ENCODE data around the gene MRPL20.
"Not testable (repeated sequence)": the region's sequence is repeated elsewhere in the genome, so short reads cannot be mapped to it uniquely, and the experiment has no call there.

MRPL20 gene

GRCh38 chr1:1427106-1427819 lies 20.2 kb upstream of the MRPL20 start:
- DNase-seq (ENCODE audit: low read depth in 2 of 2, low spot score in 1 of 2), result no peak

GRCh38 chr1:1426496-1427105 lies 19.5 kb upstream of the MRPL20 start:
- no peak for DNase-seq (ENCODE audit: low read depth in 2 of 2, low spot score in 1 of 2)

GRCh38 chr1:1425753-1426495 lies 18.8 kb upstream of the MRPL20 start:
- no peak for DNase-seq (ENCODE audit: low read depth in 2 of 2, low spot score in 1 of 2)

- DNase-seq (ENCODE audit: low read depth in 2 of 2, low spot score in 1 of 2), result no peak
Observed at GRCh38 chr1:1425426-1425752, 18.3 kb upstream of the MRPL20 start.

- DNase-seq (ENCODE audit: low read depth in 2 of 2, low spot score in 1 of 2), result no peak
Observed at GRCh38 chr1:1424707-1425106, 17.6 kb upstream of the MRPL20 start.

- no peak for DNase-seq (ENCODE audit: low read depth in 2 of 2, low spot score in 1 of 2)
Observed at GRCh38 chr1:1423245-1423597, 16.1 kb upstream of the MRPL20 start.

GRCh38 chr1:1422465-1423244 lies 15.6 kb upstream of the MRPL20 start:
- DNase-seq (ENCODE audit: low read depth in 2 of 2, low spot score in 1 of 2), result no peak

- DNase-seq (ENCODE audit: low read depth in 2 of 2, low spot score in 1 of 2), result no peak
Observed at GRCh38 chr1:1421907-1422464, 14.9 kb upstream of the MRPL20 start.

- no peak for DNase-seq (ENCODE audit: low read depth in 2 of 2, low spot score in 1 of 2)
Observed at GRCh38 chr1:1421147-1421906, 14.2 kb upstream of the MRPL20 start, which contains the start of gene ANKRD65. Gene ANKRD65 (minus strand): TSS chr1:1421276. CDS start chr1:1421005, 271 bp downstream.

- no peak for DNase-seq (ENCODE audit: low read depth in 2 of 2, low spot score in 1 of 2)
Observed at GRCh38 chr1:1420654-1421141, 13.6 kb upstream of the MRPL20 start.

GRCh38 chr1:1419813-1420653 lies 12.9 kb upstream of the MRPL20 start:
- no peak for DNase-seq (ENCODE audit: low read depth in 2 of 2, low spot score in 1 of 2)

- DNase-seq (ENCODE audit: low read depth in 2 of 2, low spot score in 1 of 2), result no peak
Observed at GRCh38 chr1:1419363-1419812, 12.3 kb upstream of the MRPL20 start.

- DNase-seq (ENCODE audit: low read depth in 2 of 2, low spot score in 1 of 2), result no peak
Observed at GRCh38 chr1:1418464-1419362, 11.6 kb upstream of the MRPL20 start.

GRCh38 chr1:1417825-1418463 lies 10.9 kb upstream of the MRPL20 start:
- not testable (repeated sequence) for DNase-seq (ENCODE audit: low read depth in 2 of 2, low spot score in 1 of 2)

- not testable (repeated sequence) for DNase-seq (ENCODE audit: low read depth in 2 of 2, low spot score in 1 of 2)
Observed at GRCh38 chr1:1417396-1417795, 10.3 kb upstream of the MRPL20 start.

GRCh38 chr1:1415751-1416150 lies 8.7 kb upstream of the MRPL20 start:
- no peak for DNase-seq (ENCODE audit: low read depth in 2 of 2, low spot score in 1 of 2)

- DNase-seq (ENCODE audit: low read depth in 2 of 2, low spot score in 1 of 2), result not testable (repeated sequence)
Observed at GRCh38 chr1:1412311-1412902, 5.3 kb upstream of the MRPL20 start.

Measured in stimulated activated CD8-positive, alpha-beta memory T cell treated with anti-CD3 and anti-CD28 coated beads, Interleukin-4, amount 100 ng/mL, for 1 hour (primary cell).